Measurements from ENCODE around the gene TNFRSF11A. TPM values are rescaled to one million over a fixed set of nuclear protein-coding genes. Genes with fewer than 3 reads are reported as not detected.

The TNFRSF11A gene
- total RNA-seq (2022; extraction: Qiagen RNA extraction; ENCODE audit: low read depth), result 6.9 to 9.7 TPM (median 7.3 TPM) in 5 replicates

DNA sequence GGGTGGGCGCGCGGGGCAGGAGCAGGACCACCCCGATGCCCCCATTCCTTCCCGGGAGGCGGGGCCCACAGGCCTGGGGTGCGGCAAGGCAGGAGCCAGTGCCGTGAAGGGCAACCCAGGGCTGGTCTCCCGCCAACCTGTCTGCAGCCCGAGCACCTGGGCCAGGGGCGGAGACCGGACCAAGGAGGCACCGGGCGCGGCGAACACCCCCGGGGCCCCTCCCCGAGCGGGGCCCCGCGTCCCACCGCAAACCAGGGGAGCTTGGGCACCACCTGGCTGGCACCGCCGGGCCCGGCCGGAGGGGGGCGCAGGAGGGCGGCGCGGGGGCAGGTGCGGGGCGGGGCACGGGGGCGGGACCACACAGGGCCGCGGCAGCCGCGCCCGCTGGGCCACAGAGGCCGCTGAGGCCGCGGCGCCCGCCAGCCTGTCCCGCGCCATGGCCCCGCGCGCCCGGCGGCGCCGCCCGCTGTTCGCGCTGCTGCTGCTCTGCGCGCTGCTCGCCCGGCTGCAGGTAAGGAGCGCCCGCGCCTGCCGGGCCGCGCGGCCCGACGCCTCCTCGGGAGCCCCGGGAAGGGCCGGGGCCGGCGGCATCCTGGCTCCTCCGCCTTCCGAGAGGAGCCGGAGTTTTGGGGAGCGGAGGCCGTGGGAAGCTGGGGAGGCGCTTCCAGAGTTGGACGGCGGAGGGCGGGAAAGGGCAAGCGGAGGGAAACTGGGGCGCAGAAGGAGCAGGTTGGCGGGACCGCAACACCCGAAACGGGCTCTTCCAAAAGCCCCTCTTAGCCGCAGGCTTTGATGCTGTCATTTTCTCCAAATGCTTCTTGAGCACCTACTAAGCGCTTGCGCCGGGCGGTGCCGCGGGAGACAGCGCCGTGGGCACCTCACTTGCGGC lies at the start of gene TNFRSF11A:
TSS of gene TNFRSF11A (plus strand) at position 394 of the 889 bp plus-strand sequence. CDS start at position 437, 43 bp downstream.

Other genes starting within 250 kb of the TNFRSF11A start
- gene PIGN, start 138.3 kb upstream of the TNFRSF11A start, total RNA-seq (2022; extraction: Qiagen RNA extraction; ENCODE audit: low read depth), result 6.9 to 12.8 TPM (median 10.7 TPM) in 5 replicates
- 12.1 to 16.8 TPM (median 13.2 TPM) in 5 replicates for gene RELCH, start 138.1 kb upstream of the TNFRSF11A start, total RNA-seq (2022; extraction: Qiagen RNA extraction; ENCODE audit: low read depth)
- 8.2 to 10.4 TPM (median 9.0 TPM) in 5 replicates for gene ZCCHC2, start 197.7 kb downstream of the TNFRSF11A start, total RNA-seq (2022; extraction: Qiagen RNA extraction; ENCODE audit: low read depth)